ENCODE measurements around the gene PREX1. TPM values are rescaled to one million over a fixed set of nuclear protein-coding genes. Genes with fewer than 3 reads are reported as not detected.

The PREX1 gene
- total and polyA plus RNA-seq, 8 donors, result 1.5 to 13.2 (median 6.3) TPM

- H3K4me3 ChIP-seq, result no peak overlapping the region
- TF ChIP-seq CTCF (IDR thresholded peaks at IDR 0.05), result no peak
- no peak for FAIRE-seq
- DNase-seq, result no peak
- no peak overlapping the region for H3K27ac ChIP-seq
- no peaks in the 10 kb centered on the region for H3K9me3 ChIP-seq
- no peaks in the 10 kb centered on the region for H3K36me3 ChIP-seq
- ATAC-seq, result no peak
- H3K27me3 ChIP-seq, result no peaks in the 10 kb centered on the region
- 79 to 84% methylated on average over 18 of the region's 18 CpGs for WGBS, 2 donors
- intact Hi-C loops (cut with DNase I), result no loop called here
- peaks cover 0 to 9% (median 9%) of the 10 kb centered on the region in 3 donors for H3K4me1 ChIP-seq
Measured at GRCh38 chr20:48690888-48691287, 136.9 kb downstream of the PREX1 start.

- no peak for ATAC-seq
- Histone ChIP-seq H3K4me3 (no peak overlapping the region), H3K9me3 (no peaks in the 10 kb centered on the region), H3K36me3 (no peaks in the 10 kb centered on the region), H3K27ac (no peak overlapping the region), H3K4me1 (peaks cover 0 to 14% (median 12%) of the 10 kb centered on the region in 3 donors), H3K27me3 (no peaks in the 10 kb centered on the region)
- TF ChIP-seq CTCF (IDR thresholded peaks at IDR 0.05), result no peak
- no peak for FAIRE-seq
- intact Hi-C loops (cut with DNase I), result no loop called here
- 85 to 90% methylated on average over 9 of the region's 9 CpGs for WGBS, 2 donors
- no peak for DNase-seq
Measured at GRCh38 chr20:48689874-48690571, 137.8 kb downstream of the PREX1 start.

- 76 to 80% methylated on average over 8 of the region's 8 CpGs for WGBS, 2 donors
- Histone ChIP-seq H3K27me3 (no peaks in the 10 kb centered on the region), H3K4me1 (peaks cover 0 to 20% (median 18%) of the 10 kb centered on the region in 3 donors), H3K36me3 (no peaks in the 10 kb centered on the region), H3K27ac (no peak overlapping the region), H3K9me3 (no peaks in the 10 kb centered on the region), H3K4me3 (no peak overlapping the region)
- TF ChIP-seq CTCF (IDR thresholded peaks at IDR 0.05), result no peak
- intact Hi-C loops (cut with DNase I), result no loop called here
- ATAC-seq (no peak), FAIRE-seq (no peak), DNase-seq (no peak)
Measured at GRCh38 chr20:48689388-48689787, 138.4 kb downstream of the PREX1 start.

- DNase-seq (no peak), ATAC-seq (no peak), FAIRE-seq (no peak)
- TF ChIP-seq CTCF (IDR thresholded peaks at IDR 0.05), result no peak
- no peak overlapping the region for H3K4me3 ChIP-seq
- intact Hi-C loops (cut with DNase I), result no loop called here
- 93 to 97% methylated on average over 8 of the region's 8 CpGs for WGBS, 2 donors
- H3K4me1 ChIP-seq, result peaks cover 1 to 27% (median 23%) of the 10 kb centered on the region in 3 donors
- no peak overlapping the region for H3K27ac ChIP-seq
- no peaks in the 10 kb centered on the region for H3K27me3 ChIP-seq
- H3K9me3 ChIP-seq, result no peaks in the 10 kb centered on the region
- H3K36me3 ChIP-seq, result no peaks in the 10 kb centered on the region
Measured at GRCh38 chr20:48688579-48688978, 139.2 kb downstream of the PREX1 start.

- 92 to 93% methylated on average over 10 of the region's 10 CpGs for WGBS, 2 donors
- H3K36me3 ChIP-seq, result no peaks in the 10 kb centered on the region
- DNase-seq, result no peak
- H3K27ac ChIP-seq, result no peak overlapping the region
- no peak overlapping the region for H3K4me3 ChIP-seq
- H3K27me3 ChIP-seq, result no peaks in the 10 kb centered on the region
- no peak for ATAC-seq
- no peaks in the 10 kb centered on the region for H3K9me3 ChIP-seq
- intact Hi-C loops (cut with DNase I), result no loop called here
- peaks cover 9 to 39% (median 31%) of the 10 kb centered on the region in 3 donors for H3K4me1 ChIP-seq
- no peak for FAIRE-seq
- no peak for TF ChIP-seq CTCF (IDR thresholded peaks at IDR 0.05)
Measured at GRCh38 chr20:48687117-48687800, 140.5 kb downstream of the PREX1 start.
